Psoas muscle (tissue), 8 donors: ENCODE measurements around the gene JADE3. TPM values are rescaled to one million over a fixed set of nuclear protein-coding genes. Genes with fewer than 3 reads are reported as not detected.

Experiments used
- ATAC-seq, 4 donors: fragments of 200-7000 bp; cut with Tn5 transposase; one replicate each; pipeline ENCODE4 v1.9.1; 2020; ENCODE audit warnings: moderate library complexity in 3 of 4, mild to moderate bottlenecking in 2 of 4
- DNase-seq, 2 donors: peaks; one replicate each; pipeline ENCODE4 v3.0.0-alpha.2; 2020
- H3K27ac ChIP-seq: fragments of 200-600 bp; one replicate; pipeline ENCODE4 v1.8.0; 2022
- H3K27me3 ChIP-seq, 3 donors: fragments of 200-600 bp in 1 of 3; one replicate each; pipeline versions ENCODE4 v1.6.1 to v1.8.0; 2013 to 2022; ENCODE audit warnings: low read length in 2 of 3, mild to moderate bottlenecking in 2 of 3, moderate library complexity in 1 of 3; ENCODE audit not compliant: insufficient read depth in 3 of 3
- H3K36me3 ChIP-seq, 2 donors: fragments of 200-600 bp in 1 of 2; one replicate each; pipeline versions ENCODE4 v1.6.1 to v1.8.0; 2013 to 2022; ENCODE audit warnings: low read depth in 1 of 2, mild to moderate bottlenecking in 1 of 2, moderate library complexity in 1 of 2; ENCODE audit not compliant: insufficient read depth in 1 of 2
- H3K4me1 ChIP-seq: fragments of 200-600 bp; one replicate; pipeline ENCODE4 v1.8.0; 2022
- H3K4me3 ChIP-seq: fragments of 200-600 bp; one replicate; pipeline ENCODE4 v1.8.0; 2022; ENCODE audit warnings: mild to moderate bottlenecking
- H3K9me3 ChIP-seq: fragments of 200-600 bp; one replicate; pipeline ENCODE4 v1.8.0; 2022
- CTCF ChIP-seq: fragments of 200-600 bp; IDR thresholded peaks from one replicate; pipeline ENCODE4 v1.8.0; 2022; ENCODE audit warnings: antibody characterized with exemption
- WGBS, 3 donors: extraction: QIAGEN DNeasy Blood & Tissue Kit; methylation state at CpG; one replicate each; pipeline versions ENCODE4 v1.1.6 to v1.1.7; 2013; 5-methylcytosine and 5-hydroxymethylcytosine counted together
- intact Hi-C, 2 donors: fragments of 100-400 bp; cut with DNase I; formaldehyde crosslinking; loops; one replicate each; pipeline versions ENCODE4 v1.11.0 to v1.14.2; 2022
- polyA plus RNA-seq, 3 donors: library from polyadenylated mRNA; stranded (reverse); fragments of 200-250 nt; gene quantifications; one replicate each; pipeline ENCODE4 v1.2.3, GENCODE V29; 2013
- total RNA-seq, 4 donors: library from RNA; stranded (reverse); fragmentation: NEBNext Ultra II Directional in 2 of 4; extraction: Animal tissue kit (Norgen Biotek cat#: 25700) in 2 of 4; gene quantifications; one replicate each; pipeline versions ENCODE4 v1.2.1 to v1.2.4, GENCODE V29; 2021 to 2023
- donor health status: healthy with polysubstance abuse.
- donor health status: DM: no; HTN: no; CAD: no; lungs with moderate emphysema.
- donor health status: Bipolar disorder and iron deficiency.
- donor health status: healthy.
- donor health status: DM: yes; HTN: yes; CAD: no.
- donor health status: DM: no; HTN: no; CAD: no.
- donor health status: DM: no; HTN: no; CAD: no.
- donor health status: DM: yes; HTN: yes; CAD: no.

The JADE3 gene
- total and polyA plus RNA-seq, 7 donors = 1.2 to 2.8 (median 1.8) TPM

- TF ChIP-seq CTCF = no peak
- peak; percentile 35 to 66 for DNase-seq
- Histone ChIP-seq H3K27me3 (peaks cover 0 to 9% (median 0%) of the 10 kb centered on the region in 3 donors), H3K27ac (no peak within 1 kb of the TSS), H3K36me3 (no peaks in the 10 kb centered on the region), H3K4me3 (peak within 1 kb of the TSS; percentile 70), H3K9me3 (no peaks in the 10 kb centered on the region), H3K4me1 (no peaks in the 10 kb centered on the region)
- ATAC-seq = peak; percentile 43 to 89 (median 68)
- 15 to 36% (median 25%) methylated on average over 20 to 59 of the region's 59 CpGs for WGBS, 3 donors
- intact Hi-C loops = no loop called here
Measured at GRCh38 chrX:47078129-47079043, 166.2 kb downstream of the JADE3 start, which contains the start of gene RGN. TSS of gene RGN (plus strand) at chrX:47078443. CDS start at chrX:47081145, 2,702 bp downstream.

DNA sequence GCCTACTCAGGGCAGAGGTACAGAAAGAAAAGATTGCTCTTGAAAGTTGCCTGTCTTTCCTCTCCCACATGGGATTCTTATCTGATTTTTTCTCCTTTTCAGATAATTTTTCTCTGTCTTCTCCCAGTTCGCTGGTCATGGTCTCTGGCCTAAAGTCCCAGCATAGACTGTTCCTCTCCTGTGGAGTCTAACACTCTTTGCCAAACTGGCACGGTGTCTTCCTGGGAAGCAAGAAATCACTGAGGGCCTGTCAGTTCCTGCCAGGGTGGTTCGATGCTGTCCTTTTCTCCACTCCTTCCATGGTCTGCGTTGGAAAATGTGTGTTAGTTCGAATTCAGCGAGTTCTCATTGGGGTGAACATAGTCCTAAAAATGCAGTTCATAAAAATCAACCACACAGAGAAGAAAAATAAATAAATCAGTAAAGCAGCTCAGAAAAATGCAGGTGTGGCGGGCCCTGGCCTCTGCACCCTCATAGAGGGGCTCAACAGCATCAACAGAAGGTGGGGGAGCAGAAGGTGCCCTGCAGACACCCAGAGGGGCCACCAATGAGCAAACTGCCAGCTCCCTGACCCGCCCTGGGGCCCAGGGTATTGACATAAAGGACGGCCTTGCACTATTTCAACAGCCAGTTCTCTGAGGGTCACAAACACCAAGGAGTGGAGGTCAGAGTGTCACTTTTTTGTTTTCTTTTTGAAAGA is 168.1 kb downstream of the JADE3 start:
- peaks cover 0 to 6% of the 10 kb centered on the region in 2 donors for H3K36me3 ChIP-seq
- 65 to 79% (median 69%) methylated on average over 9 of the region's 9 CpGs for WGBS, 3 donors
- H3K4me3 ChIP-seq = no peak overlapping the region
- TF ChIP-seq CTCF = no peak
- ATAC-seq (no peak), DNase-seq (no peak)
- intact Hi-C loops = no loop called here
- H3K27me3 ChIP-seq = peaks cover 0 to 9% (median 0%) of the 10 kb centered on the region in 3 donors
- H3K27ac ChIP-seq = no peak overlapping the region
- no peaks in the 10 kb centered on the region for H3K9me3 ChIP-seq
- H3K4me1 ChIP-seq = no peaks in the 10 kb centered on the region

DNA sequence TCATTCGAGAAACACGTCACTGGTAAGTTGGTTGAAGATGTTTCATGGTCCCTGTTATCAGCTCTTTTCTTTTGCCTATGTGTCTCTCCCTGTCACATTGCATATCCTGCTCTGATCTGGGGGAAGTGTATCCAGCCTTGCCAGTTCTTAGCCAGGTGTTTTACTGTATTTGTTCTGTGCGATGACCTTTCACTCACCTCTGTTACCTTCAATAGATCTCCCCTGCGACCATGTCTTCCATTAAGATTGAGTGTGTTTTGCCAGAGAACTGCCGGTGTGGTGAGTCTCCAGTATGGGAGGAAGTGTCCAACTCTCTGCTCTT is 168.7 kb downstream of the JADE3 start:
- H3K9me3 ChIP-seq = no peaks in the 10 kb centered on the region
- ATAC-seq = no peak
- intact Hi-C loops = no loop called here
- peaks cover 0 to 9% (median 0%) of the 10 kb centered on the region in 3 donors for H3K27me3 ChIP-seq
- no peak for DNase-seq
- no peak overlapping the region for H3K4me3 ChIP-seq
- no peaks in the 10 kb centered on the region for H3K4me1 ChIP-seq
- TF ChIP-seq CTCF = no peak
- H3K27ac ChIP-seq = no peak overlapping the region
- peaks cover 0 to 6% of the 10 kb centered on the region in 2 donors for H3K36me3 ChIP-seq
- WGBS, 3 donors = 73 to 86% (median 86%) methylated on average over 5 of the region's 5 CpGs

DNA sequence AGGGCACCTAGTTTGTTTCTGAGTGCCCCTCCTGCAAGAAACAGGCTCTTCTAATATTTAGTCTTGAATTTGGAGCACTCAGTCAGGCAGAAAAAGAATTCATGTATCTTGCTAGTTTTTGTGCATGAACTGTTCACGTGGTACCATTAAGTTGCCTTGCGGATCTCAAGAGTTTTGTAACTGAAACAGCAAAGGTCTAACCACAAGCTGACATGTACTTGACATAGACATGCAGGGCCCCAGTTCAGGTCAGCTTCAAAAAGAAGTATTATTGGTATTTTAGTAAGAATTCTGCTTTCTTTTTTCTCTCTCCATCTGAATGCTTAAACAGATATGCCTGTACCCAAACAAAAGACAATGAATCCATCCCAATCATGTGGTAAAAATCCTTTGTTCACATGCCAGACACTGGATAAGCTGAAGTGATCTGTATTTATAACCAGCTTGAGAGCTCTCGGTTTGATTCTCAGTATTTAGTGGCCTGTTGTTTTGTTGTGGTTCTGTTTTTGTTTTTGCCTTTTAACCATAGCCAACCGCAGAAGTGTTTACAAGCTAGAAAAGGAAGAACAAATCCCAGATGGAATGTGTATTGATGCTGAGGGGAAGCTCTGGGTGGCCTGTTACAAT is 179.0 kb downstream of the JADE3 start:
- peaks cover 0 to 2% (median 0%) of the 10 kb centered on the region in 3 donors for H3K27me3 ChIP-seq
- no peak overlapping the region for H3K27ac ChIP-seq
- no peak overlapping the region for H3K4me3 ChIP-seq
- WGBS, 3 donors = 46 to 58% (median 50%) methylated on average over 4 of the region's 4 CpGs
- no peaks in the 10 kb centered on the region for H3K4me1 ChIP-seq
- no peak for TF ChIP-seq CTCF
- no peak for DNase-seq
- no peaks in the 10 kb centered on the region for H3K9me3 ChIP-seq
- intact Hi-C loops = loop anchor here in 1 of 2 donors (5.0 kb wide), 2 partner anchors 179 to 334 kb away; partner anchors contain the start of genes JADE3 and SLC9A7
- H3K36me3 ChIP-seq = peaks cover 0 to 7% of the 10 kb centered on the region in 2 donors
- ATAC-seq = no peak
